Measurements from ENCODE around the gene TIGD1. TPM values are rescaled to one million over a fixed set of nuclear protein-coding genes. Genes with fewer than 3 reads are reported as not detected.

Gene TIGD1
- total and polyA plus RNA-seq, 11 donors: 0.99 to 3.8 (median 1.6) TPM

DNA sequence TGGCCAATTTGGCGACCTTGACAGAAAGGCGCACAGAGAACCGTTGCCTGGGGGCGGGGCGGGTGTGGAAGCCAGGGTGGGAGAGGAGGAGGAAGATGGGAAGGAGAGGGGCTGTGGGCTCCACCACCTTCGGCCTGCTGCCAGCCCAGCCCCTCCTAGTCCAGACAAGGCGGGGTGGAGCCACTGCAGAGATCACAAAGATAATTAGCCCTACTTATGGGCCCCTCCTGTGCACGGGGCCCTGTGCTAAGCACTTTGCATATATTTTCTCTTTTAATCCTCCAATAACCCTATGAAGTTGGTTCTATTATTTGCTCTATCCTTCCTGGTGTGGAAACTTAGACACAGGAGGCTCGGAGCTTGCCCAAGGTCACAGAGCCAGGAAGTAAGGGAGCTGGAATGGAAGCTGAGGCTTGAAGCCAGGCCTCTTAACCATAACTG, 49.0 kb downstream of the TIGD1 start:
- H3K27me3 ChIP-seq: peaks cover 0 to 38% (median 4%) of the 10 kb centered on the region in 9 donors
- no peaks in the 10 kb centered on the region for H3K9me3 ChIP-seq
- ATAC-seq: peak in 1 of 4 donors; percentile 33
- 75 to 86% (median 78%) methylated on average over 9 of the region's 9 CpGs for WGBS, 4 donors
- H3K4me1 ChIP-seq: peaks cover 0 to 20% (median 7%) of the 10 kb centered on the region in 12 donors
- no peak overlapping the region for H3K4me3 ChIP-seq
- no peaks in the 10 kb centered on the region for H3K36me3 ChIP-seq
- H3K27ac ChIP-seq: no peak overlapping the region
- no peak for DNase-seq
- intact Hi-C loops (cut with DNase I): no loop called here
- TF ChIP-seq, protein P1, sequence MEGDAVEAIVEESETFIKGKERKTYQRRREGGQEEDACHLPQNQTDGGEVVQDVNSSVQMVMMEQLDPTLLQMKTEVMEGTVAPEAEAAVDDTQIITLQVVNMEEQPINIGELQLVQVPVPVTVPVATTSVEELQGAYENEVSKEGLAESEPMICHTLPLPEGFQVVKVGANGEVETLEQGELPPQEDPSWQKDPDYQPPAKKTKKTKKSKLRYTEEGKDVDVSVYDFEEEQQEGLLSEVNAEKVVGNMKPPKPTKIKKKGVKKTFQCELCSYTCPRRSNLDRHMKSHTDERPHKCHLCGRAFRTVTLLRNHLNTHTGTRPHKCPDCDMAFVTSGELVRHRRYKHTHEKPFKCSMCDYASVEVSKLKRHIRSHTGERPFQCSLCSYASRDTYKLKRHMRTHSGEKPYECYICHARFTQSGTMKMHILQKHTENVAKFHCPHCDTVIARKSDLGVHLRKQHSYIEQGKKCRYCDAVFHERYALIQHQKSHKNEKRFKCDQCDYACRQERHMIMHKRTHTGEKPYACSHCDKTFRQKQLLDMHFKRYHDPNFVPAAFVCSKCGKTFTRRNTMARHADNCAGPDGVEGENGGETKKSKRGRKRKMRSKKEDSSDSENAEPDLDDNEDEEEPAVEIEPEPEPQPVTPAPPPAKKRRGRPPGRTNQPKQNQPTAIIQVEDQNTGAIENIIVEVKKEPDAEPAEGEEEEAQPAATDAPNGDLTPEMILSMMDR (IDR thresholded peaks at IDR 0.05): no peak
- TF ChIP-seq POLR2A (IDR thresholded peaks at IDR 0.05): no peak

DNA sequence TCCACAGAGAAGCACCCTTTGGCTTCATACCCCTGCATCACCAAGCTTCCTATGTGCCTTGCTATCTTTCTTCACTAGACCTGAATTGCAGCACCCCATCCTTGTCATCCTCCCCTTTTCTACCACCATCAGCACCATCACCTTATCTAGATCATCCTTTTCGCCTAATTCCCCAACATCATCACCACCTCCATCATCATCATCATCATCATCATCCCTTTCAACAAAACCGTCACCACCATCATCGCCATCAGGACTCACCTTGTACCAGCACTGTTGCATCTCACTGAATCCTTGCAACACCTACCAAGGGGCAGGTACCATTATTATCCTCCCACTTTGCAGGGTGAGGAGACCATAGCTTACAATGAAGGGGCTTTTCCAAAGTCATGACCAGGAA, 51.9 kb downstream of the TIGD1 start:
- TF ChIP-seq POLR2A (IDR thresholded peaks at IDR 0.05): no peak
- TF ChIP-seq, protein P1 (IDR thresholded peaks at IDR 0.05): no peak
- H3K27me3 ChIP-seq: peaks cover 0 to 15% (median 0%) of the 10 kb centered on the region in 9 donors
- peaks cover 0 to 15% (median 4%) of the 10 kb centered on the region in 12 donors for H3K4me1 ChIP-seq
- no peaks in the 10 kb centered on the region for H3K9me3 ChIP-seq
- intact Hi-C loops (cut with DNase I): no loop called here
- H3K27ac ChIP-seq: no peak overlapping the region
- no peaks in the 10 kb centered on the region for H3K36me3 ChIP-seq
- DNase-seq (no peak), ATAC-seq (no peak)
- WGBS, 4 donors: 93 to 97% (median 95%) methylated on average over 3 of the region's 3 CpGs
- no peak overlapping the region for H3K4me3 ChIP-seq

Other genes with a start within 250 kb of the TIGD1 start
- not detected for gene ALPP, start 171.8 kb downstream of the TIGD1 start, total RNA-seq
- gene ALPP, start 171.8 kb downstream of the TIGD1 start, polyA plus RNA-seq: not detected
- not detected for gene ALPG, start 143.7 kb downstream of the TIGD1 start, total RNA-seq
- gene ALPG, start 143.7 kb downstream of the TIGD1 start, polyA plus RNA-seq: not detected
- not detected for gene ALPI, start 94.4 kb downstream of the TIGD1 start, total RNA-seq
- gene ALPI, start 94.4 kb downstream of the TIGD1 start, polyA plus RNA-seq: not detected
- gene ECEL1, start 62.7 kb downstream of the TIGD1 start, total RNA-seq: 1 to 10 TPM in 1 of 9 donors, under 1 TPM in 6, not detected in 2; 0.20 to 1.2 (median 0.30) TPM
- 1 to 10 TPM in 1 of 2 donors, not detected in 1; 1.4 TPM for gene ECEL1, start 62.7 kb downstream of the TIGD1 start, polyA plus RNA-seq
- gene PRSS56, start 30.2 kb downstream of the TIGD1 start, total RNA-seq: under 1 TPM in 4 of 9 donors, not detected in 5; 0.12 to 0.25 (median 0.15) TPM
- gene PRSS56, start 30.2 kb downstream of the TIGD1 start, polyA plus RNA-seq: under 1 TPM in 1 of 2 donors, not detected in 1; 0.11 TPM
- not detected for gene CHRND, start 24.4 kb downstream of the TIGD1 start, total RNA-seq
- not detected for gene CHRND, start 24.4 kb downstream of the TIGD1 start, polyA plus RNA-seq
- not detected for gene CHRNG, start 10.9 kb downstream of the TIGD1 start, total RNA-seq
- not detected for gene CHRNG, start 10.9 kb downstream of the TIGD1 start, polyA plus RNA-seq
- 10 to 100 TPM; 15.3 to 49.8 (median 38.8) TPM for gene EIF4E2, start 132 bp upstream of the TIGD1 start, total RNA-seq
- 10 to 100 TPM; 36.1 to 54.0 TPM for gene EIF4E2, start 132 bp upstream of the TIGD1 start, polyA plus RNA-seq
- 10 to 100 TPM in 7 of 9 donors, 1 to 10 TPM in 2; 9.0 to 44.8 (median 20.7) TPM for gene EFHD1, start 83.0 kb upstream of the TIGD1 start, total RNA-seq
- gene EFHD1, start 83.0 kb upstream of the TIGD1 start, polyA plus RNA-seq: 10 to 100 TPM in 1 of 2 donors, 1 to 10 TPM in 1; 9.0 to 26.8 TPM
- 10 to 100 TPM; 48.0 to 78.1 (median 61.3) TPM for gene GIGYF2, start 146.8 kb upstream of the TIGD1 start, total RNA-seq
- gene GIGYF2, start 146.8 kb upstream of the TIGD1 start, polyA plus RNA-seq: 10 to 100 TPM; 25.3 to 29.8 TPM
- not detected for gene KCNJ13, start 226.0 kb upstream of the TIGD1 start, total RNA-seq
- not detected for gene KCNJ13, start 226.0 kb upstream of the TIGD1 start, polyA plus RNA-seq